Astrocyte (in vitro differentiated cells and primary cell): ENCODE measurements around the gene MEFV. TPM values are rescaled to one million over a fixed set of nuclear protein-coding genes. Genes with fewer than 3 reads are reported as not detected.

Source experiments
- DNase-seq: peaks from one replicate; pipeline ENCODE4 v3.0.0-alpha.2; 2010; ENCODE audit warnings: low read depth
- FAIRE-seq: peaks from 2 replicates; lab custom pipeline; 2011; peaks lifted over from hg19 to GRCh38; lab: Jason Lieb, UNC
- H2AFZ ChIP-seq: 2 replicates; pipeline ENCODE4 v1.6.0; 2012; ENCODE audit warnings: low read depth, low read length, inconsistent platforms
- H3K27ac ChIP-seq: 2 replicates; pipeline ENCODE4 v1.5.1; 2011; ENCODE audit warnings: low read depth, low read length, inconsistent platforms
- H3K27me3 ChIP-seq: 2 replicates; pipeline ENCODE4 v1.6.0; 2011; ENCODE audit warnings: low read length, inconsistent platforms; ENCODE audit not compliant: insufficient read depth
- H3K36me3 ChIP-seq: 2 replicates; pipeline ENCODE4 v1.5.1; 2011; ENCODE audit warnings: low read length, inconsistent platforms; ENCODE audit not compliant: insufficient read depth
- H3K4me1 ChIP-seq: 2 replicates; pipeline ENCODE4 v1.5.1; 2011; ENCODE audit warnings: low read length, inconsistent platforms; ENCODE audit not compliant: insufficient read depth
- H3K4me2 ChIP-seq: 2 replicates; pipeline ENCODE4 v1.6.0; 2012; ENCODE audit warnings: low read length, inconsistent platforms
- H3K4me3 ChIP-seq: 2 replicates; pipeline ENCODE4 v1.5.1; 2011; ENCODE audit warnings: low read depth, mild to moderate bottlenecking, low read length, inconsistent platforms; ENCODE audit not compliant: insufficient read depth
- H3K79me2 ChIP-seq: 2 replicates; pipeline ENCODE4 v1.6.0; 2012; ENCODE audit warnings: mild to moderate bottlenecking, low read length, inconsistent platforms; ENCODE audit not compliant: insufficient read depth
- H3K9ac ChIP-seq: 2 replicates; pipeline ENCODE4 v1.6.0; 2012; ENCODE audit warnings: mild to moderate bottlenecking, low read length, inconsistent platforms
- H3K9me3 ChIP-seq: 2 replicates; pipeline ENCODE4 v1.5.1; 2012; ENCODE audit warnings: low read depth, mild to moderate bottlenecking, low read length, inconsistent platforms; ENCODE audit not compliant: insufficient read depth
- H4K20me1 ChIP-seq: 2 replicates; pipeline ENCODE4 v1.6.0; 2012; ENCODE audit warnings: low read length, inconsistent platforms; ENCODE audit not compliant: insufficient read depth
- H3K27ac Mint-ChIP-seq: one replicate; pipeline ENCODE4 v1.8.0; 2021; ENCODE audit warnings: mild to moderate bottlenecking, mixed read lengths; ENCODE audit not compliant: unreplicated experiment
- H3K27me3 Mint-ChIP-seq: one replicate; pipeline ENCODE4 v1.8.0; 2021; ENCODE audit warnings: low read depth, mixed read lengths; ENCODE audit not compliant: unreplicated experiment
- H3K36me3 Mint-ChIP-seq: one replicate; pipeline ENCODE4 v1.8.0; 2021; ENCODE audit warnings: low read depth, mixed read lengths; ENCODE audit not compliant: unreplicated experiment
- H3K4me1 Mint-ChIP-seq: one replicate; pipeline ENCODE4 v1.8.0; 2021; ENCODE audit warnings: low read depth, mixed read lengths; ENCODE audit not compliant: unreplicated experiment
- H3K4me3 Mint-ChIP-seq: one replicate; pipeline ENCODE4 v1.8.0; 2021; ENCODE audit warnings: mild to moderate bottlenecking, moderate library complexity, mixed read lengths; ENCODE audit not compliant: unreplicated experiment
- H3K9me3 Mint-ChIP-seq: one replicate; pipeline ENCODE4 v1.8.0; 2021; ENCODE audit warnings: mild to moderate bottlenecking, mixed read lengths; ENCODE audit not compliant: unreplicated experiment
- CTCF ChIP-seq: IDR thresholded peaks from 2 replicates; pipeline ENCODE4 v1.5.1; 2011; ENCODE audit warnings: low read depth, mild to moderate bottlenecking, inconsistent platforms, low read length, moderate library complexity; ENCODE audit not compliant: insufficient read depth
- EZH2 ChIP-seq: IDR thresholded peaks from 2 replicates; pipeline ENCODE4 v1.6.1; 2012; ENCODE audit warnings: mild to moderate bottlenecking, low read length, inconsistent platforms; ENCODE audit not compliant: insufficient read depth
- total RNA-seq: library from RNA; stranded (reverse); gene quantifications from 2 replicates; pipeline ENCODE4 v1.2.1, GENCODE V29; 2021

MEFV gene
- total RNA-seq, 1 donor from 2014 or later = not detected

DNA sequence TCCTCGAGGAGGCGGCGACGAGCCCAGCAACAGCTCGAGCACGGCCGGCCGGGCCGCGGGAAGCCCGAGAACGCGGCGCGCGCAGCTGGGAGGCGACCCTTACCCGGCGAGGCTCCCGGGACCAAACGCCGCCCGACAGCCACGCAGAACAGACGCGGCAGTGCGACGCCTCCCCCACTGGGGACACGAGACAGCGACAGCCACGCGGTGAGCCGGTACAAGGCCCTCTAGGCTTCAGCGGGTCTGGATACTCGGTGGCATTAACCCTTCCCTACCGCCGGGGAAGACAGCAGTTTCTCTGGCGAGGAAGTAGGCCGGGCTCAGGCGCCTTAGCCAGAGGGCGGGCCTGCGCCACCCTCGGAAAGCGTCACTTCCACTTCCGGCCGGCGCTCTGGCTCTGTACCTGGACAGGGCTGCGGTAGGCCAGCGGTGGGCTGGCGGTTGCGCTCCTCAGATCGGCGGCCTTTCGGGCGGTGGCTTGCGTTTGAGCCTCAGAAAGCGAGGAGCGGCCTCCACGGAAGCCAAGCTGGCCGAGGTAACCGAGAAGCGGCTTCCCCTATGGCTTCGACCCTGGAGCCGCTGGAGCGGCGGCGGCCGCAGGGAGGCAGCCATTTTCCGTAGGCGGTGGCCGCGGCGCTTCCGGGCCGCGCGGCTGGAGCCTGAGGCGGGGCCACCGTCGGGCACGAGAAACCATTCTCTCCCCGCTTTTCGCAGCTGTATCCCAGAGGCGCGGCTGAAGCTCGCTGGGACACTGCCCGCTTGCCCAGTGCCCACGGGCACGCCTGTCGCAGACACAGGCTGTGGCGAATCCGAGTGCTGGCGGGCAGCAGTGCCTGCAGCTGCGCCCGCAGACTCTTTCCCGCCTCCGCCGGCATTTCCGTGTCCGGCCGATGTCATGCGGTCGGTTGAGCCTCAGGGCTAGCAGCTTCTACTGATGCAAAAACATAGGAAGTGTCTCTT lies 49.0 kb upstream of the MEFV start, which contains the start of the genes TIGD7 and ZNF75A:
Gene TIGD7 (minus strand): TSS at position 322 of the 960 bp plus-strand sequence. CDS start 4,816 bp downstream, outside the sequence.
Gene ZNF75A (plus strand): TSS at position 389 of the 960 bp plus-strand sequence. CDS start 2,932 bp downstream, outside the sequence.
- TF ChIP-seq CTCF (no peak), EZH2 (no peak)
- no peak for FAIRE-seq
- Histone ChIP-seq H3K4me3 (peak within 1 kb of the TSS; percentile 68), H3K4me2 (peak within 1 kb of the TSS; percentile 91), H3K9me3 (peaks cover 16% of the 10 kb centered on the region), H3K9ac (peak within 1 kb of the TSS; percentile 83), H3K4me1 (peaks cover 4% of the 10 kb centered on the region), H4K20me1 (peaks cover 4% of the 10 kb centered on the region), H3K36me3 (peaks cover 17% of the 10 kb centered on the region), H3K79me2 (peaks cover 38% of the 10 kb centered on the region), H2AFZ (peak within 1 kb of the TSS; percentile 100), H3K27ac (peak within 1 kb of the TSS; percentile 84), H3K27me3 (no peaks in the 10 kb centered on the region)
- Mint-ChIP-seq H3K27me3 (no peaks in the 10 kb centered on the region), H3K4me3 (peak within 1 kb of the TSS; percentile 91), H3K4me1 (peaks cover 6% of the 10 kb centered on the region), H3K36me3 (peaks cover 48% of the 10 kb centered on the region), H3K9me3 (peaks cover 29% of the 10 kb centered on the region), H3K27ac (peak within 1 kb of the TSS; percentile 83)
- DNase-seq = peak; percentile 90

GRCh38 chr16:3304370-3304769 lies 47.9 kb upstream of the MEFV start:
- FAIRE-seq (no peak), DNase-seq (peak; percentile 16)
- H3K36me3 ChIP-seq = peaks cover 21% of the 10 kb centered on the region

More at GRCh38 chr16:3304370-3304769, 47.9 kb upstream of the MEFV start:
- H3K4me3 ChIP-seq = peak overlapping the region; percentile 68
- no peaks in the 10 kb centered on the region for H3K27me3 ChIP-seq
- peak overlapping the region; percentile 91 for H3K4me3 Mint-ChIP-seq
- no peak for TF ChIP-seq CTCF
- no peak for TF ChIP-seq EZH2
- H3K4me2 ChIP-seq = peak overlapping the region; percentile 91
- H3K4me1 Mint-ChIP-seq = peaks cover 6% of the 10 kb centered on the region
- H3K9ac ChIP-seq = peak overlapping the region; percentile 83
- peaks cover 47% of the 10 kb centered on the region for H3K36me3 Mint-ChIP-seq
- H2AFZ ChIP-seq = peak overlapping the region; percentile 100
- peaks cover 30% of the 10 kb centered on the region for H3K9me3 Mint-ChIP-seq
- H3K27me3 Mint-ChIP-seq = no peaks in the 10 kb centered on the region
- peaks cover 4% of the 10 kb centered on the region for H4K20me1 ChIP-seq
- H3K9me3 ChIP-seq = peaks cover 20% of the 10 kb centered on the region
- peaks cover 4% of the 10 kb centered on the region for H3K4me1 ChIP-seq
- peaks cover 38% of the 10 kb centered on the region for H3K79me2 ChIP-seq
- peak overlapping the region; percentile 72 for H3K27ac Mint-ChIP-seq
- H3K27ac ChIP-seq = peak overlapping the region; percentile 84
